HepG2 (cell line): ENCODE data around the gene IMPDH2. TPM values are rescaled to one million over a fixed set of nuclear protein-coding genes. Genes with fewer than 3 reads are reported as not detected.

Source experiments
- ATAC-seq: fragments of 200-7000 bp; cut with Tn5 transposase; 3 replicates; pipeline ENCODE4 v1.9.1; 2020; ENCODE audit warnings: mild to moderate bottlenecking, moderate library complexity
- BruUV-seq: library from RNA; stranded (reverse); fragments of 400-500 nt; replicated peaks from 2 replicates; lab custom pipeline; 2021; lab: Mats Ljungman, UMichigan
- CTCF ChIA-PET: fragments of 300-600 bp; formaldehyde crosslinking; extraction: SDS; loops from one replicate; lab custom pipeline; 2021; ENCODE audit warnings: low total read pairs, inconsistent platforms, low intra/inter-chr PET ratio; lab: Yijun Ruan, JAX
- POLR2A ChIA-PET: fragments of 350-600 bp; sonication (Branson Sonifier 250); formaldehyde crosslinking; loops from one replicate; lab custom pipeline; 2020; ENCODE audit warnings: antibody characterized with exemption, inconsistent platforms; lab: Yijun Ruan, JAX
- DNase-seq: peaks from one replicate; pipeline ENCODE4 v3.0.0-alpha.2; 2015; ENCODE audit warnings: low spot score
- FAIRE-seq: peaks from 3 replicates; lab custom pipeline; 2011; peaks lifted over from hg19 to GRCh38; lab: Jason Lieb, UNC
- H2AFZ ChIP-seq: one replicate; pipeline ENCODE4 v1.6.1; 2011; ENCODE audit warnings: low read length, inconsistent platforms
- H3K27ac ChIP-seq: fragments of 300-600 bp; 3 replicates; pipeline ENCODE4 v1.8.0; 2011; ENCODE audit warnings: mixed run types, mild to moderate bottlenecking, mixed read lengths, low read length, inconsistent platforms; ENCODE audit not compliant: insufficient read depth; ENCODE audit errors: extremely low read length
- H3K27me3 ChIP-seq, 2 experiments: fragments of 200-600 bp in 1 of 2; 2 replicates in 1 of 2; 3 replicates in 1 of 2; pipeline versions ENCODE4 v1.6.0 to v1.8.0; 2011; ENCODE audit warnings: low read length in 2 of 2, mild to moderate bottlenecking in 2 of 2, moderate library complexity in 2 of 2, inconsistent platforms in 1 of 2; ENCODE audit not compliant: insufficient read depth in 2 of 2, control insufficient read depth in 1 of 2
- H3K36me3 ChIP-seq, 2 experiments: fragments of 200-600 bp in 1 of 2; replicated peaks in 1 of 2; 2 replicates in 1 of 2; 3 replicates in 1 of 2; pipeline versions ENCODE4 v1.5.1 to v1.8.0; 2011; ENCODE audit warnings: low read length in 2 of 2, inconsistent platforms in 1 of 2; ENCODE audit not compliant: insufficient read depth in 2 of 2, control insufficient read depth in 1 of 2
- H3K4me1 ChIP-seq: 2 replicates; pipeline ENCODE4 v1.5.1; 2012; ENCODE audit warnings: low read length, inconsistent platforms; ENCODE audit not compliant: insufficient read depth
- H3K4me2 ChIP-seq: 2 replicates; pipeline ENCODE4 v1.6.0; 2011; ENCODE audit warnings: low read depth, low read length, inconsistent platforms
- H3K4me3 ChIP-seq, 3 experiments: fragments of 200-600 bp in 1 of 3; sonication (generic), shearing (Covaris generic) in 1 of 3; replicated peaks in 1 of 3; 2 replicates each; pipeline ENCODE4 v1.5.1; 2011 to 2016; ENCODE audit warnings: low read length in 3 of 3, inconsistent platforms in 2 of 3, low read depth in 2 of 3, mild to moderate bottlenecking in 2 of 3, control low read depth in 1 of 3, mixed read lengths in 1 of 3; ENCODE audit not compliant: insufficient read depth in 1 of 3
- H3K79me2 ChIP-seq: one replicate; pipeline ENCODE4 v1.6.1; 2011; ENCODE audit warnings: low read length, inconsistent platforms; ENCODE audit not compliant: insufficient read depth
- H3K9ac ChIP-seq: 2 replicates; pipeline ENCODE4 v1.6.0; 2011; ENCODE audit warnings: mild to moderate bottlenecking, low read depth, low read length, inconsistent platforms; ENCODE audit not compliant: insufficient read depth
- H3K9me3 ChIP-seq: 2 replicates; pipeline ENCODE4 v1.5.1; 2012; ENCODE audit warnings: mild to moderate bottlenecking, low read length
- H4K20me1 ChIP-seq: 2 replicates; pipeline ENCODE4 v1.6.0; 2011; ENCODE audit warnings: inconsistent platforms, mild to moderate bottlenecking, low read length, moderate library complexity; ENCODE audit not compliant: insufficient read depth
- AKNA ChIP-seq: sonication (generic); formaldehyde crosslinking; IDR thresholded peaks from 2 replicates; pipeline ENCODE4 v1.4.0; 2020; ENCODE audit warnings: missing genetic modification reagents, borderline replicate concordance
- IRF2 ChIP-seq: IDR thresholded peaks from 2 replicates; pipeline ENCODE4 v1.6.1; 2018; ENCODE audit warnings: missing genetic modification reagents, missing compliant biosample characterization
- ZFX ChIP-seq: sonication (generic); formaldehyde crosslinking; IDR thresholded peaks from 2 replicates; pipeline ENCODE4 v1.4.0; 2020; ENCODE audit warnings: mild to moderate bottlenecking, low read depth, missing genetic modification reagents, moderate library complexity
- ZNF256 ChIP-seq: sonication (generic); formaldehyde crosslinking; conservative IDR thresholded peaks from 2 replicates; pipeline ENCODE4 v1.4.0; 2020; ENCODE audit warnings: missing genetic modification reagents
- ZNF775 ChIP-seq: sonication (generic); formaldehyde crosslinking; IDR thresholded peaks from 2 replicates; pipeline ENCODE4 v1.4.0; 2020; ENCODE audit warnings: missing genetic modification reagents, mild to moderate bottlenecking, moderate library complexity, borderline replicate concordance
- WGBS: methylation state at CpG from one replicate; pipeline ENCODE4 v1.1.6; 2017; ENCODE audit warnings: low lambda C conversion rate; 5-methylcytosine and 5-hydroxymethylcytosine counted together
- in situ Hi-C: cut with HindIII; loops from 2 replicates; pipeline ENCODE4 v1.10.0; 2017; ENCODE audit warnings: low pct_unique_long_range_greater_than_20kb; ENCODE audit not compliant: extremely low pct_ligation_motif_present
- intact Hi-C: fragments of 100-400 bp; cut with micrococcal nuclease; formaldehyde crosslinking; loops from one replicate; pipeline ENCODE4 v1.10.0; 2022; ENCODE audit not compliant: unreplicated experiment
- polyA plus RNA-seq, 8 experiments: library from polyadenylated mRNA; depleted of rRNA in 3 of 8; stranded (reverse) in 7 of 8; unstranded in 1 of 8; fragments of >200 nt; fragmentation: Illumina TruSeq in 4 of 8; extraction: Trizol in 4 of 8; gene quantifications; 2 replicates each; pipeline versions ENCODE4 v1.2.1 to v1.2.3, GENCODE V29; 2011 to 2016; ENCODE audit warnings: low read depth in 4 of 8, missing spikeins in 1 of 8, mixed read lengths in 1 of 8; ENCODE audit not compliant: insufficient read depth in 1 of 8
- total RNA-seq, 5 experiments: library from RNA; depleted of rRNA; stranded (reverse); fragments of >200 nt; fragmentation: Illumina TruSeq; extraction: Trizol; gene quantifications; 2 replicates each; pipeline ENCODE4 v1.2.3, GENCODE V29; 2016; ENCODE audit warnings: low read depth in 1 of 5
- TF ChIP-seq, protein P1 (sequence below): sonication (generic); formaldehyde crosslinking; IDR thresholded peaks from 2 replicates; pipeline ENCODE4 v1.5.0; 2020; ENCODE audit warnings: mild to moderate bottlenecking, missing genetic modification reagents

Gene IMPDH2
- total and polyA plus RNA-seq, 2 of the 13 experiments (the other 11 are each of a cell fraction or from before 2014, with no cell fraction given) = 248 to 260 TPM

DNA sequence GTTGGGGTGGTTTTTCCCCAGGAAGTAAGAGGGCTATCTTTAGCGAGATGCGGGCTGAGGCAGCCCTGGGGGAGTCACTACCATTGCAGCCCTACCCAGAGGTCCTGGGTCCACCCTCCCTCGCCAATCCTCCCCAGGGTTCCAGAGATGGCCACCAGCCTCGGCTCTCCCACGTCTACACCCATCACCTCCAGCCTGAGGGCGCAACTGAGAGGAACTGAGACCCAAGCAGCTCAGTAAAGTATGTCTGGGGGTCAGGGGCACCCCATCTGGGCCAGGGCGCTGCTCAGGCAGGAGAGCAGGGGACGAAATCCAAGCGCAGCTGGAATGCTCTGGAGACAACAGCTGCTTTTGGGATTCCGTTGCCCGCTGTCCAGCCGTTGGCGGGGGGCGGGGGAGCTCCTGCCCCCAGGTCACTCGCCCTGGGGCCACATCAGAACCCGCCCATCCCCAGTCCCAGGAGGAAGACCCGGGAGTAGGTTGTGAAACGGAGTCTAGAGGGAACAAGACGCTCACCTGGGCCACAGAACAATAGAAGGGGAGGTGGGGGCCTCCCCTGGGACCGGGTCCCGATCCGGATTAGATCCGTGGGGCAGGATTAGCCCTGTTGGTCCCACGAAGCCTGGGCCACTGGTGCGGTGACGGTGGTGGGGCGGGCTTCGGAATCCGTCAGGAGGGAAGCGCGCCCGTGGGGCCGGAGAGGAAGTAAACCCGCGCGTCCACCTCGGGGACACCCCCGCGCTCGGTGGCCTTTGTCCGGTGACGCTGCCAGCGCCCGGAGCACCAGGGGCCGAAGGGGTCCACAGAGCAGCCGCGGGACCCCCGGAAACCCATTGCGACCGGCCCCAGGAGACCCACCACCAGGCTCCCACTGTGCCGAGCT, 8.6 kb downstream of the IMPDH2 start (continued):
- TF ChIP-seq AKNA = no peak

DNA sequence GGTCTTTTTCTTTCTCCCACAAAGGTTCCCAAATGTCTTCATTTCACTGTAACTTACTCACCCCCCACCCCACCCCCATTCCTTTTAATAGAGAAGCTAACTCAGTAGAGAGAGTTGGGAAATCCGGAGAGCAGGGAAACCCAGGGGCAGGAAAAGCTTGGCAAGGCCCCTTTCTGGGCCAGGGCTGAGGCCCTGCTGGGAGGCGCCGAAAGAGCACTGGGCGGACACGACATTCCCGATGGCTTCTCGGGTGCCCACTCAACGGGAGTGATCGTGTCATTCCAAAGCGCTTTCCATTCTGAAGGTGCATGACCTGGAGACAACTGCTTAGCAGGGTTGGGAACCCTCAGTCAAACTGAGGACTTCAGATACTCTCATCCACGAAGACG, 9.3 kb downstream of the IMPDH2 start:
- Histone ChIP-seq H2AFZ (no peak overlapping the region), H3K27ac (peak overlapping the region; percentile 99), H3K36me3 (peaks cover 11 to 27% of the 10 kb centered on the region in 2 experiments; a peak in 4 of 5 replicates), H3K9me3 (no peaks in the 10 kb centered on the region), H3K27me3 (no peaks in the 10 kb centered on the region; a peak in 1 of 5 replicates), H3K4me3 (peak overlapping the region; percentile 80 to 96 (median 89)), H3K79me2 (peaks cover 27% of the 10 kb centered on the region), H3K4me2 (peak overlapping the region; percentile 89), H4K20me1 (peaks cover 2% of the 10 kb centered on the region; the same call in 1 of the 2 replicates), H3K4me1 (peaks cover 42% of the 10 kb centered on the region), H3K9ac (peak overlapping the region; percentile 99)
- FAIRE-seq = no peak
- no peak for DNase-seq
- CTCF ChIA-PET = no interaction called here
- TF ChIP-seq ZFX (CRISPR knock-in tag) = peak; percentile 35; the same call in 1 of the 2 replicates
- TF ChIP-seq ZNF256 (CRISPR knock-in tag) = no peak
- TF ChIP-seq ZNF775 (CRISPR knock-in tag) = 0 out of 2 replicates have a peak, but pooled peaks have one; percentile 12
- 0 out of 2 replicates have a peak, but pooled peaks have one; percentile 8 for TF ChIP-seq IRF2 (CRISPR knock-in tag)
- TF ChIP-seq, protein P1, sequence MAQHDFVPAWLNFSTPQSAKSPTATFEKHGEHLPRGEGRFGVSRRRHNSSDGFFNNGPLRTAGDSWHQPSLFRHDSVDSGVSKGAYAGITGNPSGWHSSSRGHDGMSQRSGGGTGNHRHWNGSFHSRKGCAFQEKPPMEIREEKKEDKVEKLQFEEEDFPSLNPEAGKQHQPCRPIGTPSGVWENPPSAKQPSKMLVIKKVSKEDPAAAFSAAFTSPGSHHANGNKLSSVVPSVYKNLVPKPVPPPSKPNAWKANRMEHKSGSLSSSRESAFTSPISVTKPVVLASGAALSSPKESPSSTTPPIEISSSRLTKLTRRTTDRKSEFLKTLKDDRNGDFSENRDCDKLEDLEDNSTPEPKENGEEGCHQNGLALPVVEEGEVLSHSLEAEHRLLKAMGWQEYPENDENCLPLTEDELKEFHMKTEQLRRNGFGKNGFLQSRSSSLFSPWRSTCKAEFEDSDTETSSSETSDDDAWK (CRISPR knock-in tag) = no peak
- intact Hi-C loops = loop anchor here (5.0 kb wide), 1 partner anchor 72 kb away; the partner anchor contains the start of gene QRICH1
- in situ Hi-C loops = no loop called here
- WGBS = 2% methylated on average over 6 of the region's 12 CpGs
- ATAC-seq = no peak
- no TSS peak for BruUV-seq
- POLR2A ChIA-PET = interaction anchor here (0.6 to 11.1 kb wide), 12 partner anchors 9 to 151 kb away, joined by 3 to 280 read pairs (median 8); partner anchors contain the start of genes ARIH2, IMPDH2, KLHDC8B and LAMB2
